ENCODE data around the gene KRTAP5-6.
A peak's percentile ranks its signal among the peaks of the same experiment; 100 is the strongest.

Gene KRTAP5-6

DNA sequence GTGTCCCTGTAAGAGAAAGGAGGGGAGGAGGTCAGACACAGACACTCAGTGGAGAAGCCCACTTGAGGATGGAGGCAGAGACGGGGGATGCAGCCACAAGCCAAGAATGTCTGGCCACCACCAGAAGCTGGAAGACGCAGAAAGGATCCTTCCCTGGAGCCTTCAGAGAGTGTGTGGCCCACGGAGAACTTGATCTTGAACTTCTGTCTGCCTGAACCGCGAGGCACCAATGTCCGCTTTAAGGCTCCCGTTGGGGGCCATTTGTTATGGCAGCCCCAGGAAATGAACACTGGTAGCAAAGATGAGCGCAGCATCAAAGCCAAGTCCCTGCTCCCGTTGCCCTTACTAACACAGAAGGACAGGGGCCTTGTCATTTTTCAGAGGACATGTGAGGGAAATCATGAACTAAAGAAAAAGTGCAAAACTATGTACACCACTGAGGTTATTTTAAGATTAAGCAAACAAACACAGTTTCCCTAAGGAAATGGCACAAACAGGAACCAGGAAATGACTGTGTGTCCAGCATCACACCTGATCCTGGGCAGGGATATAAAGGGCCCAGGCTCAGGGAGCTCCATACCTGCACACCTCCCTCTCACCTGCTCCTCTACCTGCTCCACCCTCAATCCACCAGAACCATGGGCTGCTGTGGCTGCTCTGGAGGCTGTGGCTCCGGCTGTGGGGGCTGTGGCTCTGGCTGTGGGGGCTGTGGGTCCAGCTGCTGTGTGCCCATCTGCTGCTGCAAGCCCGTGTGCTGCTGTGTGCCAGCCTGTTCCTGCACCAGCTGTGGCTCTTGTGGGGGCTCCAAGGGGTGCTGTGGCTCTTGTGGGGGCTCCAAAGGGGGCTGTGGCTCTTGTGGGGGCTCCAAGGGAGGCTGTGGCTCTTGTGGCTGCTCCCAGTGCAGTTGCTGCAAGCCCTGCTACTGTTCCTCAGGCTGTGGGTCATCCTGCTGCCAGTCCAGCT, at the start of gene KRTAP5-6:
Gene KRTAP5-6 (plus strand): TSS at position 588 of the 963 bp plus-strand sequence. CDS start 51 bp downstream, at position 639.
- peaks cover 27% of the 10 kb centered on the region for H3K4me1 Mint-ChIP-seq (ENCODE audit: low read depth)
- no peak within 1 kb of the TSS for H3K27ac Mint-ChIP-seq
- H3K4me3 Mint-ChIP-seq: no peak within 1 kb of the TSS
- peaks cover 15% of the 10 kb centered on the region for H3K27me3 Mint-ChIP-seq
- no peaks in the 10 kb centered on the region for H3K36me3 Mint-ChIP-seq (ENCODE audit: low read depth)
- peaks cover 8% of the 10 kb centered on the region for H3K9me3 Mint-ChIP-seq

DNA sequence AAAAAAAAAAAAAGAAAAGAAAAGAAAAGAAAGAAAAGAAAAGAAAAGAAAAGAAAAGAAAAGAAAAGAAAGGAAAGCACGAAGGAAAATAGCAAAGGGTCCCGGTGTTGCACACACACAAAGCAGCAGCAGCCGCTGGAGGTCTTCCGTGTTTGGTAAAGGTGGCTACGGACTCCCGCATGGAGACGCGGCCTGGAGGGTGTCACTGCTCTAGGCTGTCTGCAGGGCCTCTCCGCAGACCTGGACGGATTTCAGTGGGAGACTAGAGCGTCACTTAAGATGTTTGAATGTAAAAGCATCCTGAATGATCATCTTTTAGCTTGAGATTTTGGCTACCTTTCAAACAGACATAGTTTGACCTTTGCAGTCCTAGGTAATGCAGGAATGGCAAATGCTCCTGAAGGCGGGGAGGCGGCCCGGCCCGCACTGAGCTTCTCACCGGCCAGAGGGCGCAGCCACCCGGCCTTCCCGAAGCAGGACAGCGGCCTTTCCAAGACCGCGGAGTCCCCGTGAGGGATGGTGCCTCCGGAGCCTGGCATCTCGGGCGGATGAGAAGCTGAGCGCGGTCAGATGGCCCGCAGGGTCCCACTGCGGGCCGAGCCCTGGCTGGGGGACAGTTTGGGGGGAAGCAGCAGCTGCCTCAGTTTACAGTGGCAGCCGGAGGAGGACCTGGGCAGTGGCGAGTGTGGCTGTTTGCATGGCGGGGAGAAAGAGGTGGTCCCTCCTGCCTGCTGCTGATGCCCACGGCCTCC, 48.9 kb upstream of the KRTAP5-6 start:
- Mint-ChIP-seq H3K36me3 (ENCODE audit: low read depth) (no peaks in the 10 kb centered on the region), H3K27me3 (peaks cover 11% of the 10 kb centered on the region), H3K4me3 (no peak overlapping the region), H3K27ac (peak overlapping the region; percentile 63), H3K9me3 (no peaks in the 10 kb centered on the region), H3K4me1 (ENCODE audit: low read depth) (no peaks in the 10 kb centered on the region)

DNA sequence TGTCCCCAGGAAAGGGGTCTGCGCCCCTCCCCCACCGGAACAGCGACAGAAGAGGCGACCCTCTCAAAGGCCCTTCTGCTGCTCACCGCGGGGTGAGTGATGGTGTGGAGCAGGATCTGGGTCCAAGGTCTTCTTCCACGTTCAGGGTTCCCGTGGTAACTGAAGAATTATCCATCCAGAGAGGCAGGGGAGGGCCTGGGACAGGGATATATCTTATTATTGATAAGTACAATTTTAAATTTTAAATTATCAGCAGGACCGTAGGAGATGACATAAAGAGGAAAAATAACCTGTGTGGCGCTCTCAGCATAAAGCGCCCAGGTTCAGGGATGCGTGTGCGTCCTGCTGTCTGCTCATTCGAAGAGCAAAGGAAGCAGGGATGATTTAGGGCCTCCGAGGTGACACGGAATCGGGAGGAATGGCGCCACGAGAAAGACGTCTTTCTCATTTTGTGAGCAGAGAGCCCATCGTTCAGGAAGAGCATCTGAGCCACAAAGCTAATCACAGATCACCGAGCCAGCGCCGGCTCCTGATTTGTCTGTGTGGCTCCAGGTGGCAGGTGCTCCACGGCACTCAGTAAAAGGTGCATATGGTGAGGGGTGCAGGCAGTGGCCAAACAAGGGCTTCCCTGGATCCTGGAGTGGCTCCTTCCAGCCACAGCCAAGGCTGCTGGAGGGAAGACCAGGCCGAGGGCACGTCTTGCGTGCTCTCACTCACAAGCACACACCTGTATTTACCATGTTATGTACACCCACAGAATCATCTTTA, 48.2 kb upstream of the KRTAP5-6 start:
- H3K9me3 Mint-ChIP-seq: no peaks in the 10 kb centered on the region
- no peak overlapping the region for H3K27ac Mint-ChIP-seq
- H3K27me3 Mint-ChIP-seq: peaks cover 12% of the 10 kb centered on the region
- no peaks in the 10 kb centered on the region for H3K36me3 Mint-ChIP-seq (ENCODE audit: low read depth)
- no peak overlapping the region for H3K4me3 Mint-ChIP-seq
- H3K4me1 Mint-ChIP-seq (ENCODE audit: low read depth): no peaks in the 10 kb centered on the region

DNA sequence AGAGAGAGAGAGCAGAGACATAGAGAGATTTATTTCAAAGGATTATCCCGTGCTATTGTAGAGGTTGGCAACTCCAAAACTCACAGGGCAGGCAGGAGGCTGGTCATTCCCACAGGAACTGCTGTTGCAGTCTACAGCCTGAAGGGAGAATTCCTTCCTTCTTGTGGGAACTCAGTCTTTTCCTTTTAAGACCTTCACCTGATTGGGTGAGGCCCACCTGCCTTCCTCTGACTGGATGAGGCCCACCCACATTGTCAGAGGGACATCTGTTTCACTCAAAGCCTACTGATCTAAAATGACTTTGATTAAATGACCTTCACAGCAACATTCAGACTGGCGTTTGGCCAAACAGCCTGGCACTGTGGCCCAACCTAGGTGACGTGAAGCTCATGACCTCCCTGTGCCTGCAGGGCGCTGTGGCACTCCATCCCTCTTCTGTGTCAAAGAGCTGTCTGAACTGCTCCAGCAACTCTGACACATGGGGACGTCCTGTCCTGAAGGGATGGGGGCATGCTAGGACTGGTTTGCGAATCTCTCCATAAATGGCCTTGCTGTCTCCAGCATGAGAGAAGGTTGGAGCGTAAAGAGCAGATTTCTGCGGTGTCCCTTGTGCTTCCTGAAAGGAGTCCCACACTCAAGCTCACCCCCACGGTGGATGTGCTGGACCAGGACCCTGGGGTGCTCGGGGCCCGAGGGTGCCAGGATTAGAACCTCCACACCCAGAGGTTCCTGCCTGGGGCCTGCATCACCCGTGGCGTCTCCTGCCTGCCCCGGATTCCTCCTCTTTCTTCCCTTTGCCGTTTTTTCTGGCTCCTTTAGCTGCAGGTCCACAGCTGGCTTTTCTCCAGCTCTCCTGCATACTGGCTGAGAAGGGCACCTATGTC, 46.7 kb upstream of the KRTAP5-6 start:
- no peak overlapping the region for H3K27ac Mint-ChIP-seq
- no peaks in the 10 kb centered on the region for H3K4me1 Mint-ChIP-seq (ENCODE audit: low read depth)
- H3K9me3 Mint-ChIP-seq: no peaks in the 10 kb centered on the region
- peaks cover 20% of the 10 kb centered on the region for H3K27me3 Mint-ChIP-seq
- H3K36me3 Mint-ChIP-seq (ENCODE audit: low read depth): no peaks in the 10 kb centered on the region
- H3K4me3 Mint-ChIP-seq: no peak overlapping the region

DNA sequence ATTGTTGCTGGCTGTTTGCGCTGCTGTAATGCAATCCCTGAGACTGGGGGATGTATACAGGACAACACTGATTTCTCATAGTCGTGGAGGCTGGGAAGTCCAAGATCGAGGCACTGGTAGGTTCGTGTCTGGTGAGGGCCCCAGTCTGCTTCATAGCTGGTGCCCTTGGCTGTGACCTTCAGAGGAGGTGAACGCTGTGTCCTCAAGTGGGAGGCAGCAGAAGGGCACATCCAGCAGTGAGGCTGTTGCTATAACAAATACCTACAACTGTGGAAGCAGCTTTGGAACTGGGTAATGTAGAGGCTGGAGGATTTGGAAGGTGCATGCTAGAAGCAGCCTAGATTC, 46.1 kb upstream of the KRTAP5-6 start:
- H3K36me3 Mint-ChIP-seq (ENCODE audit: low read depth): no peaks in the 10 kb centered on the region
- H3K27me3 Mint-ChIP-seq: peaks cover 24% of the 10 kb centered on the region
- H3K9me3 Mint-ChIP-seq: no peaks in the 10 kb centered on the region
- no peak overlapping the region for H3K4me3 Mint-ChIP-seq
- H3K4me1 Mint-ChIP-seq (ENCODE audit: low read depth): no peaks in the 10 kb centered on the region
- H3K27ac Mint-ChIP-seq: no peak overlapping the region

GRCh38 chr11:1651411-1651980, 45.5 kb upstream of the KRTAP5-6 start:
- Mint-ChIP-seq H3K9me3 (no peaks in the 10 kb centered on the region), H3K4me3 (no peak overlapping the region), H3K27ac (no peak overlapping the region), H3K4me1 (ENCODE audit: low read depth) (no peaks in the 10 kb centered on the region), H3K27me3 (peaks cover 24% of the 10 kb centered on the region), H3K36me3 (ENCODE audit: low read depth) (no peaks in the 10 kb centered on the region)

DNA sequence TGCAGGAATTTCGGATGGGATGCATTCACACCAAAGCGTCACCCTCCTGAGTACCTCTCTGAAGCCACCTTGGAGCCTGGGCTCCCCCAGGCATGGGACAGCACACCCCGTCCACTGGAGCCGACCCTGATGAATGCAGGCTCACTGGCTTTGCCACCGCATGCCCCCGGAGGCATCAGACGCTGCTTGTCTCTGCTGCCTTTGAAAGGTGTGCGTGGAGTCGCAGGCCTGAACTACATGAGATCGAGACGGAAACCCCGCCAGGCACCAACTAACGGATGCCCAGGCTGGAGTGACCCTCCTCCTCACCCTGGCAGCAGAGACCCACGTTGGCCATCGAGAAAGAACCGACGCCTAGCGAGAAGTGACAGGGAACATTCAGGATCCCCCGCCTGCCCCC, 45.0 kb upstream of the KRTAP5-6 start:
- Mint-ChIP-seq H3K36me3 (ENCODE audit: low read depth) (no peaks in the 10 kb centered on the region), H3K4me3 (no peak overlapping the region), H3K27me3 (peaks cover 24% of the 10 kb centered on the region), H3K4me1 (ENCODE audit: low read depth) (no peaks in the 10 kb centered on the region), H3K27ac (no peak overlapping the region), H3K9me3 (no peaks in the 10 kb centered on the region)

GRCh38 chr11:1652442-1652770, 44.6 kb upstream of the KRTAP5-6 start:
- no peaks in the 10 kb centered on the region for H3K9me3 Mint-ChIP-seq
- no peaks in the 10 kb centered on the region for H3K4me1 Mint-ChIP-seq (ENCODE audit: low read depth)
- H3K4me3 Mint-ChIP-seq: no peak overlapping the region
- H3K27ac Mint-ChIP-seq: no peak overlapping the region
- H3K27me3 Mint-ChIP-seq: peaks cover 20% of the 10 kb centered on the region
- no peaks in the 10 kb centered on the region for H3K36me3 Mint-ChIP-seq (ENCODE audit: low read depth)

DNA sequence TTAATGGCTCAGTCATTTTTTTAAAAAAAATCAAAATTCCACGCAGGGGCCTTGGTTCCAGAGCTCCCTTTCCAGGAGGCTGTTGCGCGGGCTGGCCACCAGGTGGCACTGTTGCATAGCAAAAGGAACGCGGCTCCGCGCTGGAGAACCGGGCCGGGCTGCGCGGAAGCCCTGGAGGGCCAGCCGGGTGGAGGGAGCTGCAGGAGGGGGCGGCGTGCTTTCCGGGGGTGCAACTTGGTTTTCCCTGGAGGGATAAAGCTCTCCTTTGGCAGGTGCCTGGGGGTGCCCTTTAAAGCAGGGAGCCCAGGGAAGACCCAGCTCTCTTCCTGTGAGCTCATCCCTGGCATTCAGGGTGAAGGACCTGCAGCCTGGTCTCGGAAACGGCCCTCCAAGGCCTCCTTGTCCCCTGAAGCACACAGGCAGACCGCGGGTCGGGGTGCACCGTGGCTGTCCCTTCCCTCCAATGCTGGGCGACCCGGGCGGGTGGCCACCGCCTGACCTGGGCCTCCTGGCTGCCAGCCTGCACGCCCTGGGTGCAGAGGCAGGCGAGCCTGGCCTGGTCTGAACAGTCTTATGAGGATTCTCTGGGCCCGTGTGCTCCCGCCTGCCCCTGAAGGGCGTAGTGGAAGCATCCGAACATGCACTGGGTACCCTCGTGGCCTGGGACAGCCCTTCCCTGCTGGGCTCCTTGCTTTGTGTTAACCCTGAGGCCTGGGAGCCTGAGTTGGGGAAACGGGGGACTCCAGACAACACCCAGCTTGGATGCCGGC, 44.0 kb upstream of the KRTAP5-6 start:
- no peaks in the 10 kb centered on the region for H3K9me3 Mint-ChIP-seq

GRCh38 chr11:1653541-1654387, 43.2 kb upstream of the KRTAP5-6 start:
- Mint-ChIP-seq H3K27me3 (peaks cover 29% of the 10 kb centered on the region), H3K36me3 (ENCODE audit: low read depth) (no peaks in the 10 kb centered on the region), H3K27ac (no peak overlapping the region), H3K4me1 (ENCODE audit: low read depth) (no peaks in the 10 kb centered on the region), H3K4me3 (no peak overlapping the region), H3K9me3 (no peaks in the 10 kb centered on the region)

More for the DNA sequence above, 44.0 kb upstream of the KRTAP5-6 start:
- Mint-ChIP-seq H3K36me3 (ENCODE audit: low read depth) (no peaks in the 10 kb centered on the region), H3K27ac (no peak overlapping the region), H3K4me1 (ENCODE audit: low read depth) (no peaks in the 10 kb centered on the region), H3K27me3 (peaks cover 23% of the 10 kb centered on the region), H3K4me3 (no peak overlapping the region)

- Mint-ChIP-seq H3K4me1 (ENCODE audit: low read depth) (peaks cover 6% of the 10 kb centered on the region), H3K27ac (no peak overlapping the region), H3K27me3 (peaks cover 35% of the 10 kb centered on the region), H3K9me3 (no peaks in the 10 kb centered on the region), H3K36me3 (ENCODE audit: low read depth) (no peaks in the 10 kb centered on the region), H3K4me3 (no peak overlapping the region)
These were observed 42.4 kb upstream of the KRTAP5-6 start for GRCh38 chr11:1654388-1655167.

Data from stimulated activated naive CD8-positive, alpha-beta T cell treated with anti-CD3 and anti-CD28 coated beads, Interleukin-15, Interleukin-2, amounts not matched to agents 100 ng/mL and 50 ng/mL, for 24 hours (primary cell).